HG03108 (cell line): ENCODE results near the gene ZCCHC2.

Experiments
- ATAC-seq: cut with Tn5 transposase; IDR thresholded peaks from one replicate; pipeline ENCODE4 v1.9.1; 2021; ENCODE audit warnings: moderate library complexity; ENCODE audit not compliant: unreplicated experiment

ZCCHC2 gene

DNA sequence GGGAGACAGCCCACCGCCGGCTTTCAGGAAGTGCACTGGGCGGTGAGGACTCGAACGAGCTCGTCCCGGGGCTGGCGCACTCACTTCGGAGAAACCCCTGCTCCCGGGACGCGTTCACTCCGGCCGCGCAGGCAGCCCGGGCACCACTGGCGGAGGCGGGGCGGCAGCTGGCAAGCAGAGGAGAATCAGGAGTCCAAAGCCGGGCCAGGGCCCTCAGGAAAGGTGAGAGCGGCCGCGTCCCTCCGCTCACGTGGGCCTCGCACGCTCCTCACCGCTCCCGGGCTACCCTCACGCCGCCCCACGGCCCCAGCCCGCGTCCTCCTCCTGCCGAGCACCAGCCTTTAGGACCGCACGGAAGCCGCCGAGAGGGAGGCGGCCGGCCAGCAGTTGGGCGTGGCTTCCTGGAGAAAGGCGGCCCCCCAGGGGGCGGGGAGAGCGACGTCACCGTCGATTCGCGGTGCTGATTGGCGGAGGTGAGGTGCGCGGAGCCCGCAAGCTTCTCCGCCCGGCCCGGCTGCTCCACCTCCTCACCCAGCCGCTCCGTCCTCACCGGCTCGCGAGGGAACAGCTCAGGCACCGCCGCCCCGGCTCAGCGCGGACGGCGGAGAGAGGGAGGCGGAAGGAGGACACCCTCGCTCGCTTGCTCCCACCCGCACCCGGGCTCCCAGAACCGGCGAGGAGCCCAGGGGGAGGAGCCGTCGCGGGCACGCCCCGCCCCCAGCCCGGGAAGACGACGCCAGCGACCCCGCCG is at the start of gene ZCCHC2:
ZCCHC2 (plus strand) TSS at position 522 of the 751 bp plus-strand sequence. CDS start 400 bp downstream, outside the sequence.
- ATAC-seq: peak; percentile 69

DNA sequence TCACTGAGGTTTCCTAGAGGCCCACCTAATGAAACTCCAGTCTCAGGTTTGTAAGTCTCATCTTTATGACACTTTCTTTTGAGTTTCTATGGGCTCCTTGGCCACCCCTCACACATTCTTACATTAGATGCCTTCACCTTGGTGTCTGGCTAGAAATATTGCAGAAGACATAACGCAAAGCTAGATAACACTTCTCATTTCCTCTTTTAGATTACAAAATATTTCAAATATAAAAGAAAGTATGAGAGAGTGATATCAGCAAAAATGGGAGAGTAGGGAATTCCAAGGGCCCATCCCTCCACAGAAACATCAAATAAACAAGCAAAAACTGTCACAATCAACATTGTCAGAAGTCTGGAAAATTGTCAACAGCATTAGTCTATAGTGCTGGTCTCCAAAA is 43.3 kb upstream of the ZCCHC2 start:
- no peak for ATAC-seq

DNA sequence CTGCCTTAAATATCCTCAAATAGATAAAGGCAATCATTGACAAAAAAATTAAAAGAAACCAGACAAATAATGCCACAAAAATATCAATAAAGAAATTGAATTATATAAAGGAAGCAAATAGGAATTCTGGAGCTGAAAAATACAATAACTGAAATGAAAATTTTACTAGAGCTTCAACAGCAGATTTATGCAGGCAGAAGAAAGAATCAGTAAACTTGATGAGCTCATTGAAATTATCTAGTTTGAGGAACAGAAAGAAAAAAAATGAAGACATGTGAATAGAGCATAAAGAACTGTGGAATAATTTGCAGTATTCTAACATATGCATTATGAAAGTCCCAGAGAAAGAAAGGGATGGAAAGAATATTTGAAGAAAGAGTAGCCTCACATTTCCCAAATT is 41.9 kb upstream of the ZCCHC2 start:
- no peak for ATAC-seq

DNA sequence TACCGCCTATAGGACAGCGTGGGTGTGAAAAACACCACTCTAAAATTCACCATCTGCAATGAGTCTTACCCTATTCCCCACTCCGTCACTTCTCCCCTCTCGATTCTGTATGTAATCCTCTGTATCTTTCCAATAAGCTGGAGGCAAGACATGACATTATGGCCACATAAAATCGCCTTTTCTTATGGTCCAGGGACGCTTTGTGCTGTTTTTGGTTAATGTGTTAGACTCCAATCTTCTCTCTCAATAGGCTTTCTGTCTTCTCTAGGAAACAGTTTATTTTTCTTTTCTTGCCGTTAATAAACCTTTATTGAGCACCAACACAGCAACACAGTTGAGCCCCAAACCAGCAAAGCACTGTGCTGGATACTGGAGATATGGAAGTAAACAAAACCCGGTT is 37.9 kb upstream of the ZCCHC2 start:
- ATAC-seq: no peak

DNA sequence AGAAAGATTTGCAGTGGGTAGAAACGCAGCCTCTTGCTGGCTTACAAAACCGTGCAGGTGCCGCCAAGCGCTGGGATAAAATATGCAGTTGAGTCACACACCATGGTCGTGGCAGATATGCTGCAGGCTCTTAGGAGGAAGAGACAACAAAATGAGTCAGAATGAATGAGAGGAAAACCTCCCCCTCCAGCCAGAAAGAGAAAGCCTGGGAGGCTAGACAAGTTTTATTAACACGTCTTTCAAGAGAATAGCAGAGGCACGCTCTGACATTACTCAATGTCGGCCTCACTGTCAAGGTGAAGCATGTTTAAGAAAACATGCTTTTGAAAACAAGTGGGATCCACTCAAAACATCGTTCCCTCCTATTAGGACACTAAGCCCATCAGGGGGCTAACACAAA is 37.1 kb upstream of the ZCCHC2 start:
- ATAC-seq: no peak

DNA sequence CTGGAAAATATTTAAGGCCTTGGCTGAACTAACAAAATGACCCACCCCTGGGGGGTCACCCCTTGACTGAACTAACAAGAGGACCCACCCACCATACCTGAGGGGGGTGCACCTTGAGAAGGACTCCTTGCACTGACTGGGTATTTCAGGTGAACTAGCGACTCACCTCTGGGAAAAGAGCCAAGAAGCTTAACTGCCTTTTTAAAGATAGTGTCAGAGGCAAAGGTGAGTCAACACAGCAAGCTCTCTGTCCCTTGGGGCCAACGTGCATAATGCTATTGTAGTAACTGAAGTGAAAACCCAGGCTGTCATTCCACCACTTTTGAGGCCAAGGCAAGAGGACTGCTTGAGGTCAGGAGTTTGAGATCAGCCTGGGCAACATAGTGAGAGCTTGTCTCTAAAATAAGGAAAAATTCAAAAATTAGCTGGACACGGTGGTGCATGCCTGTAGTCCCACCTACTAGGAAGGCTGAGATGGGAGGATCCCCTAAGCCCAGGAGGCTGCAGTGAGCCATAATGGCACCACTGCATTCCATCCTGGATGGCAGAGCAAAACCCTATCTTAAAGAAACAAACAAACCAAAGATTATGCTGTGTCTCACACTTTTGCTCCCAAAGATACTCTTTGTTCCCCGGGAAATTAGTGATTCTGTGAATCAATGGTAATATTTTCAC is 36.4 kb upstream of the ZCCHC2 start:
- no peak for ATAC-seq

DNA sequence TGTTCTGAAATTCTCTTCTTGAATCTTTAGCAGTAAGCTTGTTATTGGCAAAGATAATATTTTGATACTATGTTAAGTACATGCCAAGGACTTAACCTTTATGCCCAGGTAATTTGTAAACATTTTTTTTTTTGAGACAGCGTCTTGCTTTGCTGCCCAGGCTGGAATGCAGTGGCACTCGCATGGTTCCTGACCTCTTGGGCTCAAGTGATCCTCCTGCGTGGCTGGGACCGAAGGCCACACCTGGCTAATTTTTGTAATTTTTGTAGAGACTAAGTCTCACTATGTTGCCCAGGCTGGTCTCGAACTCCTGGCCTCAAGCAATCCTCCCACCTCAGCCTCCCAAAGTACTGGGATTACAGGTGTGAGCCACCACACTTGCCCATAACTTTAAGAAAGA is 35.7 kb upstream of the ZCCHC2 start:
- ATAC-seq: no peak

DNA sequence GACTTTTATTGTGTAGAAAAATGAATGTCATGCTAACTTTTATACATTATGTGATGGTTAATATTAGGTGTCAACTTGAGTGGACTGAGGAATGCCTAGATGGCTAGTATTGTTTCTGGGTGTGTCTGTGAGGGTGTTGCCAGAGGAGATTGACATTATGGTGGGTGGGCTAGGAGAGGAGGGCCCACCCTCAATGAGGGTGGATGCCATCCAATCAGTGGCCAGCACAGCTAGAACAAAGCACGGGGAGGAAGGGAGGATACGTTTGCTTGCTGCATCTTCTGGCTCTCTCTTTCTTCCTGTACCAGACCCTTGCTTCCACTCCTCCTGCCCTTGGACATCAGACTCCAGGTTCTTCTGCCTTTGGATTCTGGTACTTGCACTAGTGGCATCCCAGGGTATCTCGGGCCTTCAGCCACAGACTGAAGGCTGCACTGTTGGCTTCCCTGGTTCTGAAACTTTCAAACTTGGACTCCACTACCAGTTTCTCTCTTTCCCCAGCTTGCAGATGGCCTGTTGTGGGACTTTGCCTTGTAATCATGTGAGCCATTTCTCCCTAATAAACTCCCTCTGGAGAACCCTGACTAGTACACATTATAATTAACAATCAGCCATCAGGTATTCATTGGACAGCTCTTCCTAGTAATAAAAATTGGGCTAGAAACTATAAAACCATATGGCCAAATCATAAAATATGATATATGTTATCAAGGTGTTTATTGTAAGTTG is 31.7 kb upstream of the ZCCHC2 start:
- ATAC-seq: no peak

DNA sequence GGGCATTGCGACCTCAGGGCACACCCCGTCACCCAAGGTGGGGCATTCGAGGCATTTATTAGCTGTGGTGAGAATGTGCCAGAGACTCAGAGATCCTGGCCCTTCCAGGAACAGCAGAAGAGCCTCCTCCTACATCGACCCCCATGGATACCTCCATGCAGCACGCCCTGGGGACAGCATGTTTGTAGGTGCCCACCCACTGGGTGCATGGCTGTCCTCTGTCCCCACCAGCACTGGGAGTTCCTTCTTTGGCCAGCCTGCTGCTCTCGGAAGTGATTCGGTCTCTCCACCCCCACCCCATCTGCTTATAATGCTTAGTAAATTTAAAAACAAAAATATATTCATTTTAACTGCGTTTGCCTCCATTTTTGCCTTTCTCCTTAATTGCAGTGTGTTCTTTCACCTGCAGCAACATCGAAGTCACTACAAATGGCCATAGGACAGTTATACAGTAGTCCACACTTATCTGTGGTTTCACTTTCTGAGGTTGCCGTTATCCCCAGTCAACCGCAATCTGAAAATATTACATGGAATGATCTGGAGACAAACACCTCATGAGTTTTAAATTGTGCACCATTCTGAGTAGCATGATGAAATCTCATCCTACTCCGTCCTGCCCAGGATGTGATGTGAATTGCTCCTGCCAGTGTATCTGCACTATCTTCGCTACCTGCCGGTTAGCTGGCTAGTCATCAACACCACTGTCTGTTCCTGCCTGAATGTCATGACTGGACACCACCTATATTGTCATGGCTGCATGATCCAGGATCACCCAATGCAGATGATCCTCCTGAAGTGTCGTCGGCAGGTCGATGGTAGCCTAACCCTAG is 29.6 kb upstream of the ZCCHC2 start:
- ATAC-seq: no peak

DNA sequence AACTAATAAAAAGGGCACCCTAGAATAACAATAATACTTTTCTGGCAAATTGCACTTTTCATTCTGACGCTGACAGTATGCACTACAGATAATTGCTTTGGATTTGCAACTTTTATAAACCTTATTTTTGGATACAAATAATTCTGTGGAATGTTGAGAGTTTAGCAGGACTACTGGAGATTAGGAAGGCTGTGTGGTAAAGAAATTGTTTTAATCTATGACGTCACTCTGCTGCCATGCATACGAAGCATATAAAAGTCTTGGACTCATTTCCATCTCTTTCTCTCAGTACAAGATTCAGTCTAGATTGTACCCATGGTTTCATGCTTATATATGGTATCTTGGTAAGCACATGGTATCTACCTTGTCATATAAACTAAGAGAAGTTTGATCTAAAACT is 28.1 kb upstream of the ZCCHC2 start:
- ATAC-seq: no peak

DNA sequence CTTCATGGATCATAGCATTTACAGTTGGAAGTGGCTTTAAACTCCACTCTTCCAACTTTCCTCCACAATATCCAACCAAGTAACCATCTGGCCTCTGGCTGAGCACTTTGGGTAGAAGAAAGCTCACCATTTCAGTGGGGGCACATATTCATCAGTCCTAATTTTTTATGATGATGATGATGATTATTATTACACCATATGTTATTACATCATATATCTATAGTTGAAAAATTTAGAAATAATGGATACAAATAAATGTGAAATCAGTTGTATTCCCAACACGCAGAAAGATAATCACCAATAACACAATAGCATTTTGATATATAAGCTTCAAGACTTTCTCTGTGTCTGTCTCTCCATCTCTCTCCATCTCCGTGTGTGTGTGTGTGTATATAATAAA is 26.6 kb upstream of the ZCCHC2 start:
- ATAC-seq: no peak

DNA sequence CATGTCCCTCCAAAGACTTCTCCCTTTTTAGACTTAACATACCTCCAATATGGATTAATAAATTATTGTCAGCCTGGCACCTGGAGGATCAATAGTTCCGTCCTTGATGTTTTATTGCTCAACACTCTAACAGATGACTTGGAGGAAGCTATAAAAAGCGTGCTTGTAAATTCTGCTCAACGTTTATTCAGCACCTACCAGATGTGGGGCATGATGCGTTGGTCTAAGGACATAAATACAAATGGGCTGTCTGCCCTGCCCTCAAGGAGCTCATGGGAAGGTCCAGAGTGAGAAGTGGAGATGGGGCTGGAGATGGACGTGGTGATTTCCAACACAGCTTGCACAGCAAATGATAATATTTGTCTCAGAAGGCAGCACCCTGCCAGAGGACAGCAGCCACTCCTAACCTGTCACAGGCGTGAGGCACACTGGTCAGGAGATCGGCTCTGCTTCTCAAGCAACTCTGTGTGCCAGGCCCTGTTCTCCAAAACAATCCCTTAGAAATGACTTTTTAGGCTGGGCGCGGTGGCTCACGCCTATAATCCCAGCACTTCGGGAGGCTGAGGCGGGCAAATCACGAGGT is 25.5 kb upstream of the ZCCHC2 start:
- no peak for ATAC-seq

DNA sequence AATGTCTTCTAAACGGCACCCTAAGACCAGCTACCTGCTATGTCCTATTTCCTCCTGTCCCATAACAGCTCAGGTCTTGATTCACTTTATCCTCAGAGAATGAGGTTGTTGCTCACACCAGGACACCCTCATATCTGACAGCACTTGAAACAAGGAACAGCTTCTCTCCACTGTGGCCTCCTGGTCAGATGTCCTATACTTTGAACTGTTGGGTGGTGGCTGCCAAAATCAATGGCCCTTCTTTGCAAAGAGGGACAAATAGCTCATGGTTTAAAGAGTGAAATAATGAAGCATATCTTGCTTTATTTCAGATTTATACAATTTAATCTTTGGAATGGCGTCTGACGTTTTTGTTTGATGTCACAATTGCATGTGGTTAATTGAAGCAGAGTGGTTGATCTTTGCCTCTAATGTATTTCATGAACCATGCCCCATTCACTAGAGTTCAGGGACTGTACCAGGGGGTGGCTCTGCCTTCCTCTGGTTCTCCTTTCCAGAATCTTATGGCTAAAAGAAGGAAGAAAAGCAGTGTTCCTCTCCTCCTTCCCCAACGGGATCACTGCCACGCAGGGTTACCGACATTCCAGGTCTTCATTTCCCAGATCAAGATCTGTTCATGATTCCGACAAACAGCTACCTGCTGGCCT is 24.1 kb upstream of the ZCCHC2 start:
- ATAC-seq: no peak

DNA sequence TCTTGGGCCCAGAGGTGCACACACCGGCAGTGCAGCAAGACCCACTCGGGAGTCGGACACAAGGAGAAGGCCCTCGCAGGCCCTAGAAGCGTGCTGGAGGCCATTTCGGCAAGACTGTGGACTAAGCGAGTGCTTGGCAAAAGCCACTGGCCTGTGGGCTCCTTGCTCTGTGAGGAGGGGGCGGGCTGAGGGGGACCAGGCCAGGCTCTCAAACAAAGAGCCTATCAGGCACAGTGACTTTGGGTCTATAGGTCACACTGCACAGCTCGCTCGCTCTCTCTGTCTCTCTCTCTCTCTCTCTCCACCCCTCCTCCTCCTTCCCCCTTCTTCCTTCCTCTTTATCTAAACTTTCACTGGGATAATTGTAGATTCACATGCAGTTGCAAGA is 23.6 kb upstream of the ZCCHC2 start:
- ATAC-seq: no peak

DNA sequence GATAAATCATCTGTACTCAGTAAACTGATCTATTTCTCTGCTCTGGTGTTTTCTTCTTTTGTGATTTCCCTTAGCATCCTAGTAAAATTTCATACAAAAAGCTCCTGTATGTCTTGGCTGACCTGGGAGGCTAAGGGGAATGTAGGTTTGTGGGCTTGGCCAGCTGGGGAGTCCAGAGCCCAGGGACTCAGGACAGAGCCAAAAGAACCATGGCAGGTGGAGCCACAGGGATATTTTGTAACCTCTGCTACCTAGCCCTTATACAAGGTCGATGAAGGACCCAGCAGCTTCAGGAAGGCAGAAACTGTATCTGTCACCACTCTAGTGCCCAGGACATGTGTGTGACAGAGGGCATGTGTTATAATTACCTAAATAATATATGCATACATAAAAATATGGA is 22.7 kb upstream of the ZCCHC2 start:
- no peak for ATAC-seq

DNA sequence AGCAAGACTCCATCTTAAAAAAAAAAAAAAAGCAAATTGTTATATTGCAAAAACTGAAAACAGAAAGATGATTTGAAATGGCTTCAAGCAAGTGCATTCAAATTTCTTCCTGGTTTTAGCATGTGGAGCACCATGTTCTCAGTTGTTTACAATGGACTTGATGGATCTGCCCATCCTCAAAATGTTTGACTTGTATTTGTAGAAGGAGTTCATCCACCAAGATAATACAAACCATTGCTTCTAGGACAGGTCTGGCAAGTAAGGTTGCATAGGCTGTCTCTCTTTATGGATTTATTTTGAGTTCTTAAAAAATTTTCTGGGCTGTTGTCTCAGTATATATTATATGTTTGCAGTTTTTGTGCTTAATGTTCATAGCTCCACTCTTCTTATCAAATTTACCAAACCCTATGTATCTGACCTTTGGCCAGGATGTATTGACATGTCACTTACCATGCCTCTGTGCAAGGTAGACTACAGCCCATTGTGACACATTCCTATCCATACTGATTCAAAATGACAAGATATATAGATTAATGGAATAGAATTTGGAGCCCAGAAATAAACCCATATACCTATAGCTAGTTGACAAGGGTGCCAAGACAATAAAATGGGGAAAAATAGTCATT is 21.7 kb upstream of the ZCCHC2 start:
- ATAC-seq: no peak

DNA sequence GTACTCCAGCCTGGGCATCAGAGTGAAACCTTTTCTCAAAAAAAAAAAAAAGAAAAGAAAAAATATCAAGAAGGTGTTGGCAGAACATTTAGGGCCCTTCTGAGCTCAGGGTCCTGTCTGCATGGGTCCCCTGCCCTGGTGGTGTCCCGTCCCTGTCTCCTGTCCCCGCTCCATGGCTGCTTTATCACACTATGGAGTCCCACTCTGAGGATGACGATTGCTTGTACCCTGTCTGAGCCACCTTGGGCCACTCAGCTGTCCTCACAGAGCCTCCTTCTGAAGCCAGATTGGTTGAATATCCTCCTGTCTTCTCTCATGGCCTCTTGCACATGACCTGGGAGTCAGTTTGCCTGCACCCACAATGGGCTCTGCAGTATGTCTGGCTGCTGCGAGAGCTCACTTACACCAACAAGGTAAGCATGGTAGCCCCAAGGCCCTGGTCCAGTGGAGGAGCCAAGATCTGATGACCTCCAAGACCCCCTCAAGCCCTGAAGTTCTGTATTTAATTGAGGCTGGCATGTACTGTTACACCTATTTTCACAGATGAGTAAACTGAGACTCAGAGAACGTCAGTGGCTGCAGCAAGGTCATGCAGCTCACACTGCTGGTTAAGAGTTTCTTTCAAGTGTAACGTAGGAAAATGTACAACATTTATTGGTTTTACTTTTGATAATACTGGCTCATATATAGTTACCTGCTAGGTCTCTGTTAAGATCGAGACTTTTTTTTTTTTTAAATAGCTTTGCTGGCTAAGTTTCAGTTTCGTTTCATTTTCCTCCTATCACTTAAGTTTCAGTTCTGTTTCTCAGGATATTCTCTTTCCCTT is 16.9 kb upstream of the ZCCHC2 start:
- peak; percentile 80 for ATAC-seq

DNA sequence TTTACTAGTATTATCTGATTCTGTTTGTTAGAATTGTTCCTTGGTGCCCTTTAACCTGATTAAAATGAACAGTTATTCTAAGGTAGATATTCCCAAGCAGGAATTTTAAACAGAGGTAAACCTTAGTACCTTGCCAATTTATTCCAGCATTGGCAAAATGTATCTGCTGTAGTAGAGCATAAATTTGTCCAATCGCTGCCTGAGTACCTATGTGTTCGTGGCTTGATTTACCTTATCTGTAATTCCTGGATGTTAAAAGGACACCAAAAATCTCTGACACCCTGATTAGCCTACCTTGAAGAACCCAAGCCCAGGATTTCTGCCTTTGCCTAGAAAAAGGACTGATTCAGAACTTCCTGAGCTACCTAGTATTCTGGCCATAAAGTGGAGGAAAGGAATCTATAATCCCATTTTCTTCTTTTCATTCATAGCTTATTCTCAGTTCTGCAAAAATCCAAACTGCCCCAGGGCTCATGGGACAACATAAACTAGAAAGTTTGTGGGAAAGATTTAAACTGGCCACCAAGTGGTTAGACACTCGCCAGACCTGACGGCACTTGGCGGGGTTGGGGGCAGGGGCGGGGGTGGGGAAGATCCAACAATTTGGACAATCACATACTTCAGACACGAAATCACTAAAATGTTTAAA is 16.2 kb upstream of the ZCCHC2 start:
- peak; percentile 7 for ATAC-seq
